T47D (cell line): Measurements from ENCODE around the gene KDM4D.
"Not testable (repeated sequence)": the region's sequence is repeated elsewhere in the genome, so short reads cannot be mapped to it uniquely, and the experiment has no call there.

Experiments used
- DNase-seq, 2 experiments: peaks; one replicate each; pipeline versions ENCODE4 v3.0.0 to v3.0.0-alpha.2; 2011 to 2012; ENCODE audit warnings: low read depth in 1 of 2, low spot score in 1 of 2
- JUND ChIP-seq: IDR thresholded peaks from 2 replicates; pipeline ENCODE4 v1.6.1; 2012; ENCODE audit warnings: low read depth
- in situ Hi-C: cut with HindIII; loops from 2 replicates; pipeline ENCODE4 v1.10.0; 2016; ENCODE audit warnings: low sequenced_read_pairs, low pct_unique_long_range_greater_than_20kb

Gene KDM4D

GRCh38 chr11:94973099-94973968 lies at the start of gene KDM4D, which contains the start of gene CWC15:
KDM4D (plus strand) TSS chr11:94973709; CDS start chr11:94997373, 23,664 bp downstream.
CWC15 (minus strand) TSS chr11:94973556; CDS start chr11:94972185, 1,371 bp downstream.
- in situ Hi-C loops = no loop called here
- TF ChIP-seq JUND = no peak
- peak; percentile 97 to 98 for DNase-seq

- no peak for DNase-seq
- TF ChIP-seq JUND = no peak
- in situ Hi-C loops = no loop called here
Measured at GRCh38 chr11:94924171-94924572, 49.3 kb upstream of the KDM4D start.

DNA sequence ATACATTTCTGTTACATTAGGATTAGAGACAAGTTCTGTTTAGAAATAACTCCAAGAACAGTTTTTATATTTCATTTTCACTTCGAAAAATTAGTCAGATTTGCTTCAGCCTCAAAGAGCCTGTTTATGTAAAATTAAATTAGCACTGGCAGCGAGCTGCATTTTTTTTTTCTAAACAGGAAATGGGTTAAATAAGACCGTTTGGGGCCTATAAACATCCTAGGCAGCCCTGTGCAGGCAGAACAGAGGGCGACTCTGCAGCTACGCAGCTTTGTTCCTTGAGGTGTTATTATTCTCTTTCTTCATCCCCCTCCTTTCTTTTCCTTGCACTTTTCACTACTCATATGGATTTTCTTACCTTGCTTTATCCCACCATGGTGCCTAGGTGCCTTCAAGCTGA lies 48.9 kb upstream of the KDM4D start:
- in situ Hi-C loops = no loop called here
- no peak for TF ChIP-seq JUND

DNA sequence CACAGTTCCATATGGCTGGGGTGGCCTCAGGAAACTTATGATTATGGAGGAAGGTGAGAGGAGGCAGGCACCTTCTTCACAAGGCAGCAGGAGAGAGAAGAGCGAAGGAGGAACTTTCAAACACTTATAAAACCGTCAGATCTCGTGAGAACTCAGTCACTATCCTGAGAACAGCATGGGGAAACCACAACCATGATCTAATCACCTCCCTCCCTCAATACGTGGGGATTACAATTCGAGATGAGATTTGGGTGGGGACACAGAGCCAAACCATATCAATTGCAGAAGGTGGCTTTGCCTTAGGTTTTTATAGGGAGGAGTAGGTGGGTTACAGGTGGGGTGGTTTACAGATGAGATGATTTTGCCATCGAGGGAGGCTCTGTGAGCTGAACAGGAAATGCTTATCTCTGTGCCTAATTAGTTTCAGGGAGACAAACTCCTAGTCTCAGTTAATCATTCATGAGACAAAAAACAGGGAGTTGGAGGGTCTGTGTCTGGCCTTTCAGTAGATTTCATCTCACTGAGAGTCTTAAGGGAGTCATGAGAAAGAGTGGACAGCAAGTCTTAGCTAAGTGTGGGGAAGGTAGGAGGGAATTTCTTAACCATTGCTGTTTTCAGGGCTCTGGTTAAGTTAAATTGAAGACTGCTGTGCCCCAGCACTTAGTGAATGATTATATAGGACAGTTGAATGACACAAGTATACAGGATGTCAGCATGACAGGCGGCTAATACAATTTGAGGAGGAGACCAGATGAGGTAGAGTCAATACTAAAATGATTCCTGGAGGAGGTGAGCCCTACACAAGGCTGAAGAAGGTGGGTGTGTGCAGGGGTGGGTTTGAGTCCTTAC lies 47.9 kb upstream of the KDM4D start:
- in situ Hi-C loops = no loop called here
- no peak for TF ChIP-seq JUND
- DNase-seq = no peak

More for the DNA sequence above, 48.9 kb upstream of the KDM4D start:
- DNase-seq = no peak

GRCh38 chr11:94926271-94926625 lies 47.3 kb upstream of the KDM4D start:
- in situ Hi-C loops = no loop called here
- no peak for DNase-seq
- no peak for TF ChIP-seq JUND

DNA sequence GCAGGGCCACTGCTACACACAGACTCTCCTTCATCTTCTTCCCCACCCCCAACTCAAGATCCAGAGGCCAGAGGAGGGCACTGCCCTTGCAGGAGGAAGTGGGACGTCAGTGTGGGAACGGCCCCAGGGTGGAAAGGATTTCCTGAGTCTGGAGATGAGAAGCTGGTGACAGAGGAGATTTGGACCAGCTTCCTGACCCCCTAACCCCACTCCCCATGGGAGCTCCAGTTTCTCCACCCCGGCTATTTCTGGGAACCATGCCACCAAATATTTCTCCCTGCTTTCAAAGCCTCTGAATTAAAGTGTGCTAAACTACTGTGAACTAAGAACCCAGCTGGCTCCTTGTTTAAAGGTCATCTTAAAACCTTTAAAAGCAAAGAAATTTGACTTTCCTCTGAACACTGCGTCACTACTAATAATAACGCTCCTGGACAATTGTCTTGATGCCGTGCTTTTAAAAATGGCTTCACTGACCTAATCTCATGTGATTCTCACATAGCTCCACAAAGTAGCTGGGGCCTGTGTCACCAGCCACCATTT lies 46.7 kb upstream of the KDM4D start:
- DNase-seq = no peak
- no peak for TF ChIP-seq JUND
- in situ Hi-C loops = no loop called here

DNA sequence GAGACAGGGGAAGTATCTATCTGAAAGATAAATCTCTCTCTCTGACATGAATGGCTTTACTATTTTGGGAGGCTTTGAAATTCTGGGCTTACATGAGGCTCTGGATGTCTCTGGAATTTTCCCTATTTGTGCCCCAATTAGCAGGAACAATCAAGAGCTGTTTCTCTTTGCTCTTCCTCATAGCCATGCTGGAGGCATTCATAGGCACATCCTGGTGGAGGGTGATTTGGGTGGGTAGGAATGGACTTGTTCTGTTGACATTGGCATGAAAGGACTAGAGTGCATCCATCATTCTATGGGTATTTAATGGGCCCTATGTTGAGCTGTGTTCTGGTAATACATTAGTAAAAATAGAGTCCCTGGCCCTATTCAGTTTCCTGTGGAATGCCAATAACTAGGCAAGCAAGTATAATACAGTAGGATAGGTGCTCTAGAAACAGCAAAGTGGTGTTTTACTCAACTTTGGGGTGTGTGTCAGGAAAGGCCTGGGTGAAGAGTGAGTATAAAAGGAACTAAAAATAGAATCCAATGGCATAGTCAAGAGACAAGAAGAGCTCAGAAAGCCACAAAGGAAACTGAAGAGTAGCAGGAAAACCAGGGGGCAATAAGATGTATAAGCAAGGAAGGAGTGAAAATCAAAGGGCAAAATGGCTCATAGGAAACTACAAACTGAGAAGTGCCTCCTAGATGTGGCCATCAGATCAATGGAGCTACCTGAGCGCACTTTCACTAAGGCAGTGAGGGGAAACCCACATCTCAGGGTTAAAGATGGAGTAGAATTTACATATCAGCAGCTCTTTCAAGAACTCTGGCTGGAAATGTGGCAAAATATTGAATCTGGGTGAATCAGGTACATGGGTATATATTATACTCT lies 45.2 kb upstream of the KDM4D start:
- no peak for TF ChIP-seq JUND
- in situ Hi-C loops = no loop called here
- DNase-seq = no peak

GRCh38 chr11:94932072-94932471 lies 41.4 kb upstream of the KDM4D start:
- in situ Hi-C loops, DNase-seq: not testable (repeated sequence)

DNA sequence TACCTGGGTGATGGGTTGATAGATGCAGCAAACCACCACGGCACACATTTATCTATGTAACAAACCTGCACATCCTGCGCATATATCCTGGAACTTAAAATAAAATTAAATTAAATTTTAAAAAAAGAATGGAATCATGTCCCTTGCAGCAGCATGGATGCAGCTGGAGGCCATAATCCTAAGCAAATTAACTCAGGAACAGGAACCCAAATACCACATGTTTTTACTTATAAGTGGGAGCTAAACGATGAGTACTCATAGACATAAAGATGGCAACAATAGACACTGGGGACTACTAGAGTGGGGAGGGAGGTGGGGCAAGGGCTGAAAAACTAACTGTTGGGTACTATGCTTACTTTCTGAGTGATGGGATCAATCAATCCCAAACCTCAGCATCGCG lies 41.0 kb upstream of the KDM4D start:
- in situ Hi-C loops = no loop called here

DNA sequence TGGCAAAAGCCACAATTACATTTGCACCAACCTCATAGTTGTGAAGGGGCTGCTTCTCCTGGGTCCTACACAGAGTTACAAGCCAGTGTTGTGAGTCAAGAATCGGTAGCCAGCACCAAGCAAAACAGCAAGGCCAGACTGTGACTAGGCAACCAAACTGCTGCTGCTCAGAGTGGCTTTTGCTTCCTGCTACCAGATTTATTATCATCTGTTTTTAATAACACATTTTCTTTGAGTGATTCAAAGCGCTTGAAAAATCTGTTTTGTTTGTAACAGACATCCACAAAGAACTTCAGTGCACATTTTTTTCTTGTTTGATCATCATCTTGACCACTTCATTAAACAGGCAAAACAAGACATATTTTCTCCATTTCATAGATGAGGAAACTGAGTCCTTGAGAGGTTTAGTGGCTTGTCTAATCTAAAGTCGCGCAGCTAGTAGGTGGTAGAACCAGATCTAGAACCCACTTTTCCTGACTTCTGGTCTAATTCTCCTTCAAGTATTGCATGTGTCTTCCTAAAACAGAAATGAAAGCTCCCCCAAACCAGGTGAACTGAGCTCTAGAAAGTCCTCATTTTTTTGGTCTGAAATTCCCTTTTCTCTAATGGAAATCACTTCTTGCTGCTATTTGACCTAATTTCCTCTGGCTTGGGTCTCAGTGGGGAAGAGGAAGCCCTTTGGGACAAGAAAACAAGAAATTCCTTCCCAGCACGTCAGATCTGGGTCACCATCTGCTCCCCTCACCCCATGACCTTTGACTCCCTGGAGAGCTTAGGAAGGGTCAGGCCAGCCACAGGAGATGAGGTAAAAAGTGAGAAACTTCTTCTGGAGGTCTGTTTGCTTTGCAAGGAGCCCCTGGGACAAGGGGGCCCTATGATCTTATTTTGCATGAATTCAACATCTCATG lies 40.0 kb upstream of the KDM4D start:
- in situ Hi-C loops = no loop called here
- DNase-seq = no peak
- no peak for TF ChIP-seq JUND

More for the DNA sequence above, 41.0 kb upstream of the KDM4D start:
- no peak for DNase-seq
- no peak for TF ChIP-seq JUND

GRCh38 chr11:94934362-94934761 lies 39.1 kb upstream of the KDM4D start:
- DNase-seq = no peak
- in situ Hi-C loops = no loop called here
- no peak for TF ChIP-seq JUND
